ENCODE data around the gene FEZF1.

The FEZF1 gene

DNA sequence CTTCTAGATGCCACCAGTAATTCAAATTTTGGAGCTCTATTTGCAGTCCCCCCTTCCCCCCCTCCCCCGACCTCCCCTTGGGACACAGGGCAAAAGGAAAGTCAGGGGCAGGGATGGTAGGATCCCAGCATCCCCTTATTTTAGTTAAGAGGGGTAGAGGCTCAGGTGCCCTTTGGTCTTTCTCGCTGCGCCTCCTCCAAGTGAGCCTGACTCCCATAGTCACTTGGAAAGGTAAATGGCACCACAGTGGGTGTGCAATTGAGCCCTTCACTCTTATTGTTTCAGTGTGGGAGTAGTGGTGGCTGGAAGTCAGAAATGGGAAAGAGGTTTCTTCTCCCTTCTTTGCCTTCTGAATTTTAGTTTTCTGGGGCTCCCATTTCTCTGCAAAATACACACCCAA is 8.2 kb upstream of the FEZF1 start:
- no peak for DNase-seq (ENCODE audit: low spot score)
- TF ChIP-seq, protein P1, sequence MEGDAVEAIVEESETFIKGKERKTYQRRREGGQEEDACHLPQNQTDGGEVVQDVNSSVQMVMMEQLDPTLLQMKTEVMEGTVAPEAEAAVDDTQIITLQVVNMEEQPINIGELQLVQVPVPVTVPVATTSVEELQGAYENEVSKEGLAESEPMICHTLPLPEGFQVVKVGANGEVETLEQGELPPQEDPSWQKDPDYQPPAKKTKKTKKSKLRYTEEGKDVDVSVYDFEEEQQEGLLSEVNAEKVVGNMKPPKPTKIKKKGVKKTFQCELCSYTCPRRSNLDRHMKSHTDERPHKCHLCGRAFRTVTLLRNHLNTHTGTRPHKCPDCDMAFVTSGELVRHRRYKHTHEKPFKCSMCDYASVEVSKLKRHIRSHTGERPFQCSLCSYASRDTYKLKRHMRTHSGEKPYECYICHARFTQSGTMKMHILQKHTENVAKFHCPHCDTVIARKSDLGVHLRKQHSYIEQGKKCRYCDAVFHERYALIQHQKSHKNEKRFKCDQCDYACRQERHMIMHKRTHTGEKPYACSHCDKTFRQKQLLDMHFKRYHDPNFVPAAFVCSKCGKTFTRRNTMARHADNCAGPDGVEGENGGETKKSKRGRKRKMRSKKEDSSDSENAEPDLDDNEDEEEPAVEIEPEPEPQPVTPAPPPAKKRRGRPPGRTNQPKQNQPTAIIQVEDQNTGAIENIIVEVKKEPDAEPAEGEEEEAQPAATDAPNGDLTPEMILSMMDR (IDR thresholded peaks at IDR 0.05; ENCODE audit: extremely low read depth, missing control alignments): no peak

DNA sequence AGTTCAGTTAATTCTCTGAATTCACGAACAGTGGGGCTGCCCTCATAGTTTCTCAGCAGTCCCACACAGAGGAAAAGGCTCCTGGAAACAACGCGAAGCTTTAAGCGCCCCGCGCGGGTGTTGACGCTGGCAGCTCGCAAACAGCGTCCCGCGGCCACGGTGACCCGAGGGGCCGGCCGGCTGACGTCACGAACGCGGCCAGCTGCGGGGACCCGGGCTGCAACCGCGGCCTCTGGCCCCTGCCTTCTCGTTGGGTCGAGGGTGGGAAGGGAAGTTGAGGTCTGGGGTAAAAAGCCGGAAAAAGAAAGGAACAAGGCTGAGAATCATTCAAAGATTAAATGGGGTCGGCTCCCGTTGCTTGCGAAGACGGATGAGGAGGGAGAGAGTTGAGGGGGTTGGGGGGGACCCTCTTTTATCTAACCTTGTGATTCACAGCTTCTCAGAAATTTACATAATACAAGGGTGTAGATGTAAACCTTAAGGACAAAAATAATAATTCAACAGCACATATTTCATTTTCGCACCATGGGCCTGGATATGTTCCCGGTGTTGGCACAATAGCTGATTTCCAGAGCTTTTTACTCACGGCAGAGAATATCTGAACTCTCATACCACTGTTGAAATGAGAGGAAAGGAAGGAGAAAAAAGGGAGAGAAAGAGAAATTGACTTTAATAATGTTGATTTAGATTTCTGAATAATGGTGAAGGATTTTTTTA is 7.3 kb upstream of the FEZF1 start:
- TF ChIP-seq, protein P1 (IDR thresholded peaks at IDR 0.05; ENCODE audit: extremely low read depth, missing control alignments): no peak
- DNase-seq (ENCODE audit: low spot score): no peak

DNA sequence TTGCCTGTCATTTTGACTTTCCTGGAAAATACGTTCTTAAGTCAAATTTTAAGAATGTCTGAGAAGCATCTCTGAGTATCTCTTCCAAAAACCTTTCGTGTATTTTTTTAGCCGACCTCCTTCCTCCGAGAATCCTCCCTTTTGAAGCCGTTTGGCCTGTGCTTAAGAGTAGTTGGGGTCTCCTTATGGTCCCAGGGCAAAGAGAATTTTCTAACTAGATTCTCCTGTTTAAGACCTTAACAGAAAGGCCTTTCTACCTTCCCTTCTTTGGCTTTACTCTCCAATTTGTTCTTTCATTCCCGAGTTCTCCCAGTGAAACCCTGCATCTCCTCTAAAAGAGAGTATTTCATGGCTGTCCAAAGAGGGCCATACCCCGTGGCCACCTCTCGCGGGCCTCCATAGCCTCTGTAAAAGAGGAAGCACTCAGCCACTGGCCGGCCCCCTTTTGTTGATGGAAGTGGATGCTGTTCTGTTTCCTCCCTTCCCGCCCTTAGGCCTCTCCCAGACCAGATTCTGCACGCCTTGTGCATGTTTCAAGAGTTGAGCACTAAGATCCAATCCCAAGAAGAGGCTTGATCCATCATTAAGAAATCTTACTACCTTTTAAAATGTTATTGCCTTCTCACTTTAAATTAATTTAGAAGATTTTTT is 6.6 kb upstream of the FEZF1 start:
- DNase-seq (ENCODE audit: low spot score): no peak
- TF ChIP-seq, protein P1 (IDR thresholded peaks at IDR 0.05; ENCODE audit: extremely low read depth, missing control alignments): no peak

DNA sequence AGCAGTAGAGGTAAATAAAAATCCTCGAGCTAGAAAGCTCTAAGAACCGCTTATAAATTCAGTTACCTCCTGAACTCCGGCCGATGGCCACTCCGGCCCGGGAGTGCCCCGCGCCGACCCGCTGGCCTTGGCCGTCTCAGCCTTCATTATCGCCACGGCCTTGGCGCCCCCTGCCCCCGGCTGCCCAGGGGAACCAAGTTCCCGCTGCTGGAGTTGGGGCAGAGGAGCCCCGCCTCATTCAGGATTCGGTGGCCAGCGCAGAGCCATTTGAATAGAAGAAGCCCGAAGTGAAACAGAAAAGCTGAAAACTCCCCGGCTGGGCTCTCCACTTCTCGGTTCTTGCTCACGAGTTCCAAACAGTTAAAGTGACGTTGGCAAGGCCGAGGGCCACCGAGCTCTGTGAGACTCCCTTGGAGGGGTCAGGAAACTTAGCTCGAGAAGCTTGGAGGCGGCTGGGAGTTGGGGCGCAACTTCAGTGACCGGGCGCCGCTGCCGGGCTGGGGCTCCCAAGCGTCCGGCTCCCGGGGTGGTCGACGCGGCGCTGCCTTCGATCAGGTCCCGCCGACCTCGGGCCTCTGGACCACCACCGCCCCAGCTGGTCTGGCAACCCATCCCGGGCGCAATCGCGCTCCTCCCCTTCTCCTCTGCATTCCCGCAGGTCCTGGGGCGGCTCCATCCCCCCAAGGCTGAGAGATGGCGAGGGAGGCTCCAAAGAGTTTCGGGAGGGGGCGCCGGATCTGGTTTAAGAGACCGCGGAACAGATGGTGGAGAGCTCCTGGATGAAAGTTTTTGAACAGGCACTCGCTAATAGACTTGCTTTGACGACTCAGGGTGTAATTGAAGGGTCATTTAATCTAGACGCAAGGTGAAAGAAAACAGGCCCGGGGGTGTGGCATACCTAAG is 5.8 kb upstream of the FEZF1 start:
- TF ChIP-seq, protein P1 (IDR thresholded peaks at IDR 0.05; ENCODE audit: extremely low read depth, missing control alignments): no peak
- DNase-seq (ENCODE audit: low spot score): no peak

DNA sequence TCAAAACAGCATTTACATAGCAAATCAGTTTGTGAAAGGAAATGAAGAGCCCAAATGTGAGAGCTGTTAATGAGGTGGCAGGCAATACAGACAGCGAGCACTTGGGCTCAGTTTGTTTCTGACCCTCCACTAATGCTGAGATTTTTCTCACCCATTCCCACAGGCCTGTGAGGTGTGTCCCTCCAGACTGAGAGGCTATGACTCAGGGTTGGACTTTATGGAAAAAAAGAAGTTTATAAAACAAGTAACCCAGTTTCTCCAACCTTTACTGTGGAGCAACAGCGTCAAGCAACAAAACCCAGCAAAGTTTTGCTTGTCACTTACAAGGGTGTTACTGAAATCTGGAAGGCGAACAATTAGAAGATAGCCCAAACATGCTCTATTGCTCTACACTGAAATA is 4.9 kb upstream of the FEZF1 start:
- TF ChIP-seq, protein P1 (IDR thresholded peaks at IDR 0.05; ENCODE audit: extremely low read depth, missing control alignments): no peak
- no peak for DNase-seq (ENCODE audit: low spot score)

DNA sequence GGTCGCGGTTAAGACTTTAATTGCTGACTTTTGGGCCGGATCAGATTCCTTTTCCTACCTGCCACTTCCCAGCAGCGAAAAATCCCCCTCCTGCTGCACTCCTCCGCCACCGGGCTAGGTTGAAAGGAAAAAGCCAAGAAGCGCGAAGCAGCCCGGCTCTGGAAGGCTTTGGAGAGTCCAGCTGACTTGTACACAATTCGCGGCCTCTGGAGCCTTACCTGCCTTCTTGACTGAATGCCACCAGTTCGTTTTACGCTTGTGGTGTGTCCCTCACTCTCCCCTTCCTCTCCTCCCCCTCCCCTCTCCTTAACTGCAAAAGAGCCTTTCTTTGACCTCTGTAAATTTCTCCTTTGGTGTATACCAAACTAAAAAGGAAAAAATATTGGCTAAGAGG is 2.7 kb upstream of the FEZF1 start:
- TF ChIP-seq, protein P1 (IDR thresholded peaks at IDR 0.05; ENCODE audit: extremely low read depth, missing control alignments): no peak
- DNase-seq (ENCODE audit: low spot score): no peak
